ENCODE results near the gene KRT76. TPM values are rescaled to one million over a fixed set of nuclear protein-coding genes. Genes with fewer than 3 reads are reported as not detected.

The KRT76 gene

GRCh38 chr12:52721838-52722470 lies 55.2 kb downstream of the KRT76 start:
- H3K14ac ChIP-seq (ENCODE audit: low read length) = no peak overlapping the region

GRCh38 chr12:52720365-52720886 lies 56.7 kb downstream of the KRT76 start:
- no peak overlapping the region for H2BK5ac ChIP-seq (ENCODE audit: low read length)
- no peaks in the 10 kb centered on the region for H3K79me1 ChIP-seq (ENCODE audit: low read depth, low read length)
- H2BK12ac ChIP-seq (ENCODE audit: low read length) = no peak overlapping the region
- no peaks in the 10 kb centered on the region for H3K4me1 ChIP-seq (ENCODE audit: control insufficient read depth in 2 of 2, insufficient read depth in 1 of 2, low read depth in 1 of 2, low read length in 2 of 2)
- no peak overlapping the region for H3K4me2 ChIP-seq (ENCODE audit: insufficient read depth, low read length, poor library complexity, severe bottlenecking)
- no peak for DNase-seq (ENCODE audit: low spot score)
- H3K14ac ChIP-seq (ENCODE audit: low read length) = no peak overlapping the region
- peaks cover 0 to 31% (median 1%) of the 10 kb centered on the region in 3 experiments for H3K27me3 ChIP-seq (ENCODE audit: control insufficient read depth in 3 of 3, insufficient read depth in 3 of 3, low read depth in 1 of 3, low read length in 3 of 3)
- no peak overlapping the region for H2AFZ ChIP-seq (ENCODE audit: low read length)
- no peak overlapping the region for H3K18ac ChIP-seq (ENCODE audit: low read length)
- H3K4me3 ChIP-seq (ENCODE audit: low read length in 2 of 2) = no peak overlapping the region
- no peak overlapping the region for H4K8ac ChIP-seq (ENCODE audit: low read depth, low read length)
- H3K36me3 ChIP-seq (replicated peaks in 1 of 2; ENCODE audit: control insufficient read depth in 2 of 2, insufficient read depth in 2 of 2, low read length in 2 of 2) = no peaks in the 10 kb centered on the region
- no peak overlapping the region for H2BK15ac ChIP-seq (ENCODE audit: low read length)
- H3K4ac ChIP-seq (ENCODE audit: low read length) = no peak overlapping the region
- H3K9ac ChIP-seq (ENCODE audit: low read depth, low read length, poor library complexity) = no peak overlapping the region
- WGBS, 2 donors (ENCODE audit: extremely low coverage in 2 of 2, insufficient read length in 2 of 2, insufficient replicate concordance in 1 of 2) = no CpG with 5 or more reads among the region's 8 CpGs
- no peak overlapping the region for H3K23ac ChIP-seq (ENCODE audit: low read depth, low read length, poor library complexity)
- H3K9me3 ChIP-seq (replicated peaks in 1 of 2; ENCODE audit: control insufficient read depth in 2 of 2, insufficient read depth in 1 of 2, low read depth in 1 of 2, low read length in 2 of 2) = no peaks in the 10 kb centered on the region
- no peak overlapping the region for H3K27ac ChIP-seq (replicated peaks; ENCODE audit: low read length)
- no peak overlapping the region for H4K91ac ChIP-seq (ENCODE audit: low read depth, low read length, poor library complexity)
- H2BK120ac ChIP-seq (ENCODE audit: low read depth, low read length) = no peak overlapping the region
- no peak overlapping the region for H2AK5ac ChIP-seq (ENCODE audit: low read depth, low read length)

More at GRCh38 chr12:52721838-52722470, 55.2 kb downstream of the KRT76 start:
- Histone ChIP-seq H2BK12ac (ENCODE audit: low read length) (no peak overlapping the region), H3K4ac (ENCODE audit: low read length) (no peak overlapping the region), H2BK15ac (ENCODE audit: low read length) (no peak overlapping the region), H3K9me3 (replicated peaks in 1 of 2; ENCODE audit: control insufficient read depth in 2 of 2, insufficient read depth in 1 of 2, low read depth in 1 of 2, low read length in 2 of 2) (no peaks in the 10 kb centered on the region), H3K27me3 (ENCODE audit: control insufficient read depth in 3 of 3, insufficient read depth in 3 of 3, low read depth in 1 of 3, low read length in 3 of 3) (peaks cover 0 to 16% (median 0%) of the 10 kb centered on the region in 3 experiments), H2BK5ac (ENCODE audit: low read length) (no peak overlapping the region), H4K91ac (ENCODE audit: low read depth, low read length, poor library complexity) (no peak overlapping the region), H2AFZ (ENCODE audit: low read length) (no peak overlapping the region), H3K4me2 (ENCODE audit: insufficient read depth, low read length, poor library complexity, severe bottlenecking) (no peak overlapping the region), H3K9ac (ENCODE audit: low read depth, low read length, poor library complexity) (no peak overlapping the region), H3K4me3 (ENCODE audit: low read length in 2 of 2) (peak overlapping the region in 1 of 2 donors; percentile 29), H3K36me3 (replicated peaks in 1 of 2; ENCODE audit: control insufficient read depth in 2 of 2, insufficient read depth in 2 of 2, low read length in 2 of 2) (no peaks in the 10 kb centered on the region), H3K4me1 (ENCODE audit: control insufficient read depth in 2 of 2, insufficient read depth in 1 of 2, low read depth in 1 of 2, low read length in 2 of 2) (no peaks in the 10 kb centered on the region), H3K18ac (ENCODE audit: low read length) (no peak overlapping the region), H3K23ac (ENCODE audit: low read depth, low read length, poor library complexity) (no peak overlapping the region), H2AK5ac (ENCODE audit: low read depth, low read length) (no peak overlapping the region), H3K27ac (replicated peaks; ENCODE audit: low read length) (no peak overlapping the region), H2BK120ac (ENCODE audit: low read depth, low read length) (no peak overlapping the region), H4K8ac (ENCODE audit: low read depth, low read length) (no peak overlapping the region), H3K79me1 (ENCODE audit: low read depth, low read length) (no peaks in the 10 kb centered on the region)
- no peak for DNase-seq (ENCODE audit: low spot score)
- no CpG with 5 or more reads among the region's 3 CpGs for WGBS, 2 donors (ENCODE audit: extremely low coverage in 2 of 2, insufficient read length in 2 of 2, insufficient replicate concordance in 1 of 2)

Small RNA genes within 50 kb of the gene (small RNA-seq; reads per million reads assigned to genes)
- gene AC107016.2 (ENCODE audit: insufficient read depth) = not detected

Measured in neuronal stem cell (in vitro differentiated cells).